Gastrocnemius medialis (tissue), 4 donors: ENCODE data around the gene CFAP161.

ENCODE experiments used
- CTCF ChIP-seq, 5 experiments: fragments of 450-650 bp in 3 of 5; fragments of 200-600 bp in 2 of 5; sonication (generic) in 2 of 5; IDR thresholded peaks in 4 of 5; conservative IDR thresholded peaks in 1 of 5; 1 replicate in 4 of 5; 2 replicates in 1 of 5; pipeline ENCODE4 v1.5.1; 2016 to 2019; ENCODE audit warnings: antibody characterized with exemption in 5 of 5, mild to moderate bottlenecking in 3 of 5, moderate library complexity in 3 of 5
- POLR2A ChIP-seq, 2 donors: fragments of 450-650 bp; IDR thresholded peaks; one replicate each; pipeline ENCODE4 v1.6.1; 2017; ENCODE audit warnings: antibody characterized with exemption in 2 of 2, mild to moderate bottlenecking in 2 of 2, moderate library complexity in 2 of 2

- TF ChIP-seq POLR2A (IDR thresholded peaks at IDR 0.05) (no peak), CTCF (IDR thresholded peaks at IDR 0.05 in 4 of 5, conservative IDR thresholded peaks at IDR 0.05 in 1 of 5) (no peak)
Measured at GRCh38 chr15:81097890-81098280, 36.2 kb upstream of the CFAP161 start.
